NOMO-1 treated with DMSO at 0.1 percent for 48 hours (cell line): ENCODE measurements around the gene SPECC1L.

Experiments used
- DNase-seq: peaks from one replicate; lab custom pipeline; 2025; ENCODE audit not compliant: unreplicated experiment; lab: John Stamatoyannopoulos, UW

The SPECC1L gene

GRCh38 chr22:24393012-24393559, 122.5 kb downstream of the SPECC1L start:
- DNase-seq: no peak

- no peak for DNase-seq
These were observed 123.2 kb downstream of the SPECC1L start for GRCh38 chr22:24393848-24394247.

GRCh38 chr22:24394254-24394653, 123.6 kb downstream of the SPECC1L start:
- DNase-seq: no peak

GRCh38 chr22:24398409-24398808, 127.8 kb downstream of the SPECC1L start:
- no peak for DNase-seq

- DNase-seq: no peak
These were observed 129.5 kb downstream of the SPECC1L start for GRCh38 chr22:24400034-24400725.

GRCh38 chr22:24400726-24401596, 130.3 kb downstream of the SPECC1L start:
- DNase-seq: peak; percentile 19

GRCh38 chr22:24401931-24402367, 131.3 kb downstream of the SPECC1L start:
- DNase-seq: no peak

- peak; percentile 93 for DNase-seq
These were observed 132.0 kb downstream of the SPECC1L start for GRCh38 chr22:24402460-24403192.

- DNase-seq: no peak
These were observed 132.7 kb downstream of the SPECC1L start for GRCh38 chr22:24403346-24403745.

- DNase-seq: no peak
These were observed 134.1 kb downstream of the SPECC1L start for GRCh38 chr22:24404561-24405275.

GRCh38 chr22:24405631-24406321, 135.1 kb downstream of the SPECC1L start:
- DNase-seq: no peak

GRCh38 chr22:24406322-24407277, 136.0 kb downstream of the SPECC1L start:
- DNase-seq: no peak

- DNase-seq: no peak
These were observed 136.6 kb downstream of the SPECC1L start for GRCh38 chr22:24407278-24407665.

GRCh38 chr22:24407884-24408283, 137.3 kb downstream of the SPECC1L start:
- no peak for DNase-seq

- no peak for DNase-seq
These were observed 138.0 kb downstream of the SPECC1L start for GRCh38 chr22:24408630-24409029.

GRCh38 chr22:24409707-24410106, 139.1 kb downstream of the SPECC1L start:
- no peak for DNase-seq

GRCh38 chr22:24410110-24410856, 139.7 kb downstream of the SPECC1L start:
- no peak for DNase-seq
